ENCODE data around the gene KRT5. TPM values are rescaled to one million over a fixed set of nuclear protein-coding genes. Genes with fewer than 3 reads are reported as not detected.

KRT5 gene
- total and polyA plus RNA-seq, 4 donors = 15.8 to 49.4 (median 33.7) TPM

DNA sequence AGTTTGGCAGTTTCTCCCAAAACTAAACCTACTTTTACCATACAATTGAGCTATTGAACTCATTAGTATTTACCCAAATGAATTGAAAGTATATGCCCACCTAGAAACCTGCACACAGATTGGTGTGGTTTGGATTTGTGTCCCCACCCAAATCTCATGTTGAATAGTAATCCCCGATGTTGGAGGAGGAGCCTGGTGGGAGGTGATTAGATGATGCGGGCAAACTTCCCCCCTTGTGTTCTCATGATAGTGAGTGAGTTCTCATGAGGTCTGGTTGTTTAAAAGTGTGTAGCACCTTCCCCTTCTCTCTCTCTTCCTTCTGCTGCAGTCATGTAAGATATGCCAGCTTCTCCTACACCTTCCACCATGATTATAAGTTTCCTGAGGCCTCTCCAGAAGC is 42.5 kb downstream of the KRT5 start:
- H3K27ac ChIP-seq (ENCODE audit: low read depth in 1 of 2, low read length in 1 of 2) = no peak overlapping the region
- TF ChIP-seq, protein P1, sequence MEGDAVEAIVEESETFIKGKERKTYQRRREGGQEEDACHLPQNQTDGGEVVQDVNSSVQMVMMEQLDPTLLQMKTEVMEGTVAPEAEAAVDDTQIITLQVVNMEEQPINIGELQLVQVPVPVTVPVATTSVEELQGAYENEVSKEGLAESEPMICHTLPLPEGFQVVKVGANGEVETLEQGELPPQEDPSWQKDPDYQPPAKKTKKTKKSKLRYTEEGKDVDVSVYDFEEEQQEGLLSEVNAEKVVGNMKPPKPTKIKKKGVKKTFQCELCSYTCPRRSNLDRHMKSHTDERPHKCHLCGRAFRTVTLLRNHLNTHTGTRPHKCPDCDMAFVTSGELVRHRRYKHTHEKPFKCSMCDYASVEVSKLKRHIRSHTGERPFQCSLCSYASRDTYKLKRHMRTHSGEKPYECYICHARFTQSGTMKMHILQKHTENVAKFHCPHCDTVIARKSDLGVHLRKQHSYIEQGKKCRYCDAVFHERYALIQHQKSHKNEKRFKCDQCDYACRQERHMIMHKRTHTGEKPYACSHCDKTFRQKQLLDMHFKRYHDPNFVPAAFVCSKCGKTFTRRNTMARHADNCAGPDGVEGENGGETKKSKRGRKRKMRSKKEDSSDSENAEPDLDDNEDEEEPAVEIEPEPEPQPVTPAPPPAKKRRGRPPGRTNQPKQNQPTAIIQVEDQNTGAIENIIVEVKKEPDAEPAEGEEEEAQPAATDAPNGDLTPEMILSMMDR (IDR thresholded peaks at IDR 0.05; ENCODE audit: control extremely low read depth, extremely low read depth) = no peak
- H3K4me1 ChIP-seq (ENCODE audit: control insufficient read depth in 5 of 5, insufficient read depth in 5 of 5, low read length in 5 of 5) = no peaks in the 10 kb centered on the region
- no peak for ATAC-seq (ENCODE audit: insufficient read depth, low FRiP score)
- no peaks in the 10 kb centered on the region for H3K36me3 ChIP-seq (ENCODE audit: control insufficient read depth in 4 of 4, insufficient read depth in 4 of 4, low read length in 4 of 4)
- H3K9me3 ChIP-seq (ENCODE audit: control insufficient read depth in 4 of 4, insufficient read depth in 3 of 4, low read length in 3 of 4) = peaks cover 0 to 2% (median 0%) of the 10 kb centered on the region in 4 donors
- H3K4me3 ChIP-seq = no peak overlapping the region
- H3K9ac ChIP-seq (ENCODE audit: insufficient read depth in 1 of 2, low read length in 2 of 2) = no peak overlapping the region
- WGBS, 2 donors = 44 to 63% methylated on average over 2 of the region's 2 CpGs
- H3K27me3 ChIP-seq (ENCODE audit: control insufficient read depth in 3 of 3, insufficient read depth in 3 of 3, low read length in 2 of 3) = peaks cover 0 to 1% (median 0%) of the 10 kb centered on the region in 3 donors
- DNase-seq = no peak

DNA sequence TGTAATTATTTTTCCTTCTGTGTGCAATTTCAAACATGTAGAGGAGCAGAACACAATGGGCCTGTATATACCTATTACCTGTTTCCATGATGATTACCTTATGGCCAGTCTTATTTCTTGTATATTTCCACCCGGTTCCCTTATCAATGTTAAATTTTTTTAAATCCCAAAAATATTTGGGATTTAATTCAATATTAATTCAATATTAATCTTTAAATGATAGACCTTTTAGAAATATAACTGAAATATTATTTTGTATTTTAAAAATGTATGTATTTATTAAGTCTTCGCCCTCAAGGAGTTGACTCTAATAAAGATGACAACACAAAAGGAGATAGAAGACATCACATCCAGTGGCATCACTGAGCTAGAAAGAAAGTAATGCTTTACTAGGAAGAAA is 46.0 kb downstream of the KRT5 start:
- Histone ChIP-seq H3K27me3 (ENCODE audit: control insufficient read depth in 3 of 3, insufficient read depth in 3 of 3, low read length in 2 of 3) (no peaks in the 10 kb centered on the region), H3K9me3 (ENCODE audit: control insufficient read depth in 4 of 4, insufficient read depth in 3 of 4, low read length in 3 of 4) (no peaks in the 10 kb centered on the region), H3K9ac (ENCODE audit: insufficient read depth in 1 of 2, low read length in 2 of 2) (no peak overlapping the region), H3K4me1 (ENCODE audit: control insufficient read depth in 5 of 5, insufficient read depth in 5 of 5, low read length in 5 of 5) (no peaks in the 10 kb centered on the region), H3K4me3 (no peak overlapping the region), H3K36me3 (ENCODE audit: control insufficient read depth in 4 of 4, insufficient read depth in 4 of 4, low read length in 4 of 4) (no peaks in the 10 kb centered on the region), H3K27ac (ENCODE audit: low read depth in 1 of 2, low read length in 1 of 2) (no peak overlapping the region)
- no peak for ATAC-seq (ENCODE audit: insufficient read depth, low FRiP score)
- no peak for DNase-seq
- 95 to 97% methylated on average over 2 of the region's 2 CpGs for WGBS, 2 donors
- TF ChIP-seq, protein P1 (IDR thresholded peaks at IDR 0.05; ENCODE audit: control extremely low read depth, extremely low read depth) = no peak

DNA sequence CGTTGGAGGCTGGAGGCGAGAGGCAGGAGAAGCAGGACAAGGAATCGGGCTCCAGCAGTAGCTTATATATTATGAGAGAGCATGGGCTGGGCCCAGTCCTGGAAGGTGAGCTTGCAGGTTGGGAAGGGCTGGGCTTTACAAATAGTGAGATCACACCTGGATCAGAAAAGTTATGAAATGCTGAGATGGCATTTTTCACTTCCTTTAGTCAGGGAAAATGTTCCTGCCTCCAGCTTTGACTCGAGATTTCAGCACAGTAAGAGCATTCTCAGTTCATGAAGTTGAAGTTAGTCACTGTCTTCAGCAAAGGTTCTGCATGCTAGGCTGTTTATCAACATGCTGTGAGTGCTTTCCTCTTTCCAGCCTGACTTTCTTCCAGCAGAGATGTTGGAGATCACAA is 46.4 kb downstream of the KRT5 start, which contains the start of gene KRT6C:
Gene KRT6C, minus strand, starts transcription at position 38 of the 400 bp plus-strand sequence. CDS start 68 bp downstream, outside the sequence.
- ATAC-seq (ENCODE audit: insufficient read depth, low FRiP score) (no peak), DNase-seq (no peak)
- Histone ChIP-seq H3K27ac (ENCODE audit: low read depth in 1 of 2, low read length in 1 of 2) (no peak within 1 kb of the TSS), H3K9me3 (ENCODE audit: control insufficient read depth in 4 of 4, insufficient read depth in 3 of 4, low read length in 3 of 4) (no peaks in the 10 kb centered on the region), H3K4me1 (ENCODE audit: control insufficient read depth in 5 of 5, insufficient read depth in 5 of 5, low read length in 5 of 5) (no peaks in the 10 kb centered on the region), H3K36me3 (ENCODE audit: control insufficient read depth in 4 of 4, insufficient read depth in 4 of 4, low read length in 4 of 4) (no peaks in the 10 kb centered on the region), H3K4me3 (no peak within 1 kb of the TSS), H3K9ac (ENCODE audit: insufficient read depth in 1 of 2, low read length in 2 of 2) (no peak within 1 kb of the TSS), H3K27me3 (ENCODE audit: control insufficient read depth in 3 of 3, insufficient read depth in 3 of 3, low read length in 2 of 3) (no peaks in the 10 kb centered on the region)
- TF ChIP-seq, protein P1 (IDR thresholded peaks at IDR 0.05; ENCODE audit: control extremely low read depth, extremely low read depth) = no peak
- WGBS, 2 donors = 79% methylated on average over 4 of the region's 4 CpGs

DNA sequence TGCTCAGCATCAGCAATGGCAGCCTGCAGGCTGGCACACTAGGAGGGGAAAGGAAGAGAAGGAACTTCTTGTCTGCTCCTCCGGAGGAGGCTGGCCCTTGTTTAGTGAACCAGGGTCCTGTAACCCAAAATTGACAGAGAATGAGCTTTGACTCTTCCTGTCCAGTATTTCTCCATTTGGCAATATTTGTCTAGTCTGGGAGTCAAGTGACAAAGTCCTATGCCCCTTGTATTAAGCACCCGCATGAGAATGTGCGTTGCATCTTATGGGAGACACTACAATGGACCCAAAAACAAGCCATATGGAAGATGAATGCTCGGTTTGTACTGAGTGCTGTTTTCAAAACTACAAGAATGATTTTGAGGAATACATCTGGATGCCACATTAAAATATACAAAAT is 50.3 kb downstream of the KRT5 start:
- TF ChIP-seq, protein P1 (IDR thresholded peaks at IDR 0.05; ENCODE audit: control extremely low read depth, extremely low read depth) = no peak
- Histone ChIP-seq H3K4me1 (ENCODE audit: control insufficient read depth in 5 of 5, insufficient read depth in 5 of 5, low read length in 5 of 5) (no peaks in the 10 kb centered on the region), H3K9ac (ENCODE audit: insufficient read depth in 1 of 2, low read length in 2 of 2) (no peak overlapping the region), H3K4me3 (no peak overlapping the region), H3K36me3 (ENCODE audit: control insufficient read depth in 4 of 4, insufficient read depth in 4 of 4, low read length in 4 of 4) (no peaks in the 10 kb centered on the region), H3K9me3 (ENCODE audit: control insufficient read depth in 4 of 4, insufficient read depth in 3 of 4, low read length in 3 of 4) (no peaks in the 10 kb centered on the region), H3K27ac (ENCODE audit: low read depth in 1 of 2, low read length in 1 of 2) (no peak overlapping the region), H3K27me3 (ENCODE audit: control insufficient read depth in 3 of 3, insufficient read depth in 3 of 3, low read length in 2 of 3) (peaks cover 0 to 9% (median 0%) of the 10 kb centered on the region in 3 donors)
- WGBS, 2 donors = 71 to 83% methylated on average over 4 of the region's 4 CpGs
- DNase-seq = no peak
- ATAC-seq (ENCODE audit: insufficient read depth, low FRiP score) = no peak

Measured in lung (tissue), 12 donors.